ENCODE results near the gene RAB6D.

- TF ChIP-seq CTCF (IDR thresholded peaks at IDR 0.05) (no peak), POLR2A (IDR thresholded peaks at IDR 0.05) (no peak), POLR2AphosphoS5 (IDR thresholded peaks at IDR 0.05) (no peak)
Observed at GRCh38 chr2:131365452-131365851, 1.5 kb upstream of the RAB6D start.
